SU-DHL-6 (cell line): ENCODE results near the gene TMEM239.

ENCODE experiments used
- CTCF ChIP-seq: fragments of 200-600 bp; sonication (generic); IDR thresholded peaks from one replicate; pipeline ENCODE4 v1.5.1; 2017; ENCODE audit warnings: antibody characterized with exemption, mild to moderate bottlenecking, low read length, moderate library complexity; ENCODE audit not compliant: insufficient read depth, poor library complexity, severe bottlenecking
- EZH2phosphoT487 ChIP-seq: fragments of 200-600 bp; sonication (generic), shearing (Covaris generic); conservative IDR thresholded peaks from 2 replicates; pipeline ENCODE4 v1.6.1; 2018; ENCODE audit warnings: mild to moderate bottlenecking, antibody characterized with exemption, low read length, moderate library complexity, mixed read lengths

- TF ChIP-seq CTCF (no peak), EZH2phosphoT487 (no peak)
Measured at GRCh38 chr20:2829376-2829775, 13.2 kb downstream of the TMEM239 start.
